ENCODE measurements around the gene NKTR. TPM values are rescaled to one million over a fixed set of nuclear protein-coding genes. Genes with fewer than 3 reads are reported as not detected.
A peak's percentile ranks its signal among the peaks of the same experiment; 100 is the strongest.

The NKTR gene
- total RNA-seq, 1 donor from 2014 or later: 118 TPM

- Mint-ChIP-seq H3K4me3 (ENCODE audit: unreplicated experiment) (no peak overlapping the region), H3K36me3 (ENCODE audit: low read depth, unreplicated experiment) (peaks cover 13% of the 10 kb centered on the region), H3K27me3 (ENCODE audit: unreplicated experiment) (peaks cover 26% of the 10 kb centered on the region), H3K4me1 (ENCODE audit: unreplicated experiment) (peaks cover 19% of the 10 kb centered on the region), H3K27ac (ENCODE audit: unreplicated experiment) (no peak overlapping the region), H3K9me3 (ENCODE audit: unreplicated experiment) (no peaks in the 10 kb centered on the region)
- no peak for DNase-seq (ENCODE audit: low spot score)
- no peak for TF ChIP-seq CTCF (IDR thresholded peaks at IDR 0.05; ENCODE audit: unreplicated experiment)
Measured at GRCh38 chr3:42658091-42658770, 57.7 kb downstream of the NKTR start.

GRCh38 chr3:42658771-42659390, 58.4 kb downstream of the NKTR start:
- TF ChIP-seq CTCF (IDR thresholded peaks at IDR 0.05; ENCODE audit: unreplicated experiment): no peak
- no peaks in the 10 kb centered on the region for H3K9me3 Mint-ChIP-seq (ENCODE audit: unreplicated experiment)
- H3K4me1 Mint-ChIP-seq (ENCODE audit: unreplicated experiment): peaks cover 18% of the 10 kb centered on the region
- H3K36me3 Mint-ChIP-seq (ENCODE audit: low read depth, unreplicated experiment): peaks cover 13% of the 10 kb centered on the region
- no peak for DNase-seq (ENCODE audit: low spot score)
- no peak overlapping the region for H3K27ac Mint-ChIP-seq (ENCODE audit: unreplicated experiment)
- H3K4me3 Mint-ChIP-seq (ENCODE audit: unreplicated experiment): no peak overlapping the region
- peaks cover 26% of the 10 kb centered on the region for H3K27me3 Mint-ChIP-seq (ENCODE audit: unreplicated experiment)

GRCh38 chr3:42659451-42660130, 59.1 kb downstream of the NKTR start:
- H3K4me1 Mint-ChIP-seq (ENCODE audit: unreplicated experiment): peaks cover 18% of the 10 kb centered on the region
- peak overlapping the region; percentile 58 for H3K4me3 Mint-ChIP-seq (ENCODE audit: unreplicated experiment)
- H3K9me3 Mint-ChIP-seq (ENCODE audit: unreplicated experiment): no peaks in the 10 kb centered on the region
- DNase-seq (ENCODE audit: low spot score): no peak
- no peak for TF ChIP-seq CTCF (IDR thresholded peaks at IDR 0.05; ENCODE audit: unreplicated experiment)
- H3K27me3 Mint-ChIP-seq (ENCODE audit: unreplicated experiment): peaks cover 28% of the 10 kb centered on the region
- H3K36me3 Mint-ChIP-seq (ENCODE audit: low read depth, unreplicated experiment): peaks cover 13% of the 10 kb centered on the region
- H3K27ac Mint-ChIP-seq (ENCODE audit: unreplicated experiment): no peak overlapping the region

GRCh38 chr3:42660131-42660715, 59.7 kb downstream of the NKTR start:
- no peak for DNase-seq (ENCODE audit: low spot score)
- no peak for TF ChIP-seq CTCF (IDR thresholded peaks at IDR 0.05; ENCODE audit: unreplicated experiment)
- H3K27me3 Mint-ChIP-seq (ENCODE audit: unreplicated experiment): peaks cover 28% of the 10 kb centered on the region
- H3K27ac Mint-ChIP-seq (ENCODE audit: unreplicated experiment): no peak overlapping the region
- peak overlapping the region; percentile 58 for H3K4me3 Mint-ChIP-seq (ENCODE audit: unreplicated experiment)
- H3K4me1 Mint-ChIP-seq (ENCODE audit: unreplicated experiment): peaks cover 18% of the 10 kb centered on the region
- H3K9me3 Mint-ChIP-seq (ENCODE audit: unreplicated experiment): no peaks in the 10 kb centered on the region
- peaks cover 13% of the 10 kb centered on the region for H3K36me3 Mint-ChIP-seq (ENCODE audit: low read depth, unreplicated experiment)
